SU-DHL-6 (cell line): Measurements from ENCODE around the gene COL1A2.

Source experiments
- EZH2phosphoT487 ChIP-seq: fragments of 200-600 bp; sonication (generic), shearing (Covaris generic); conservative IDR thresholded peaks from 2 replicates; pipeline ENCODE4 v1.6.1; 2018; ENCODE audit warnings: mild to moderate bottlenecking, antibody characterized with exemption, low read length, moderate library complexity, mixed read lengths
- TF ChIP-seq, protein P1 (sequence below): fragments of 200-600 bp; sonication (generic); IDR thresholded peaks from one replicate; pipeline ENCODE4 v1.5.1; 2017; ENCODE audit warnings: antibody characterized with exemption, mild to moderate bottlenecking, low read length, moderate library complexity; ENCODE audit not compliant: insufficient read depth, poor library complexity, severe bottlenecking

DNA sequence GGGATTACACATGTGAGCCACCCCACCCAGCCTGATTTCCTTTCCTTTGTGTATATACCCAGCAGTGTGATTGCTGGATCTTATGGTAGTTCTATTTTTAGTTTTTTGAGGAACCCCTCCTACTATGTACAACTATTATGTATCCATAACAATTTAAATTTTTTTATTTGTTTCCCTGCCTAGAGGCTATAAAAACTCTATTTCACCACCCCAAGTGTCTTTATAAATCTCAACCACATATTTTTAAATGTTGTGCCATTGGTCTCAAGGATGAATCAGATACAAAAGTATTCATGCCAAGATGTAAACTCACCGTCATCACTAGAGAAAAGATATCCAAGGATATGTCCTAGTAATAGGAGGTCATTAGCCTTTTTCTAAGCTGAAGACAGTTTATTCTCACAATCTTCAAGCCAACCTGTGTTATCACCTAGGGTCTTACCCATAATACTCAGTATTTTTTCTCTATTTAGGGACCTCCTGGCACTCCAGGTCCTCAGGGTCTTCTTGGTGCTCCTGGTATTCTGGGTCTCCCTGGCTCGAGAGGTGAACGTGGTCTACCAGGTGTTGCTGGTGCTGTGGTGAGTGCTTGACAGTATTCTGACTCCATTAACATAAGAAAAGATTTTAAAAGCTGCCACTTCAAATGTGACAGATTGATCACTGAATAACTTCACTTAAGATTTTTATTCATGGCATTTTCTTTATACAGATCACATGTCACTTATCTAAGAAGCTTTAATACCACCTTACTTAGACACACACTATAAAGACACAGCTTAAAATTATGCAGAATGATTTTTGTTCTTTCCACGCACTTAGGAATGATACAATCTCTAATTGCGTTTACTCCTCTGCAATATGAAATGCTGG is 29.4 kb downstream of the COL1A2 start:
- TF ChIP-seq, protein P1, sequence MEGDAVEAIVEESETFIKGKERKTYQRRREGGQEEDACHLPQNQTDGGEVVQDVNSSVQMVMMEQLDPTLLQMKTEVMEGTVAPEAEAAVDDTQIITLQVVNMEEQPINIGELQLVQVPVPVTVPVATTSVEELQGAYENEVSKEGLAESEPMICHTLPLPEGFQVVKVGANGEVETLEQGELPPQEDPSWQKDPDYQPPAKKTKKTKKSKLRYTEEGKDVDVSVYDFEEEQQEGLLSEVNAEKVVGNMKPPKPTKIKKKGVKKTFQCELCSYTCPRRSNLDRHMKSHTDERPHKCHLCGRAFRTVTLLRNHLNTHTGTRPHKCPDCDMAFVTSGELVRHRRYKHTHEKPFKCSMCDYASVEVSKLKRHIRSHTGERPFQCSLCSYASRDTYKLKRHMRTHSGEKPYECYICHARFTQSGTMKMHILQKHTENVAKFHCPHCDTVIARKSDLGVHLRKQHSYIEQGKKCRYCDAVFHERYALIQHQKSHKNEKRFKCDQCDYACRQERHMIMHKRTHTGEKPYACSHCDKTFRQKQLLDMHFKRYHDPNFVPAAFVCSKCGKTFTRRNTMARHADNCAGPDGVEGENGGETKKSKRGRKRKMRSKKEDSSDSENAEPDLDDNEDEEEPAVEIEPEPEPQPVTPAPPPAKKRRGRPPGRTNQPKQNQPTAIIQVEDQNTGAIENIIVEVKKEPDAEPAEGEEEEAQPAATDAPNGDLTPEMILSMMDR: no peak
- no peak for TF ChIP-seq EZH2phosphoT487
